NB4 (cell line): ENCODE measurements around the gene ZIC5.
"Not testable (repeated sequence)": the region's sequence is repeated elsewhere in the genome, so short reads cannot be mapped to it uniquely, and the experiment has no call there.

Experiments
- DNase-seq: peaks from one replicate; pipeline ENCODE4 v3.0.0; 2010; ENCODE audit warnings: low read depth
- H3K4me3 ChIP-seq: one replicate; pipeline ENCODE4 v1.5.1; 2011; ENCODE audit warnings: mild to moderate bottlenecking, low read depth, low read length, moderate library complexity
- CTCF ChIP-seq: IDR thresholded peaks from one replicate; pipeline ENCODE4 v1.5.1; 2012; ENCODE audit warnings: low read depth, low read length
- MAX ChIP-seq: IDR thresholded peaks from 2 replicates; pipeline ENCODE4 v1.6.1; 2011; ENCODE audit warnings: low read depth, low read length
- MYC ChIP-seq: IDR thresholded peaks from 2 replicates; pipeline ENCODE4 v1.6.1; 2011; ENCODE audit warnings: low read depth, low read length
- POLR2A ChIP-seq: IDR thresholded peaks from 2 replicates; pipeline ENCODE4 v1.6.1; 2011; ENCODE audit warnings: mild to moderate bottlenecking; ENCODE audit not compliant: insufficient read length; ENCODE audit errors: extremely low read depth

ZIC5 gene

GRCh38 chr13:99956473-99957349 lies 14.9 kb downstream of the ZIC5 start:
- DNase-seq, result peak; percentile 65
- H3K4me3 ChIP-seq, result peak overlapping the region; percentile 23
- TF ChIP-seq MYC, result no peak
- no peak for TF ChIP-seq CTCF
- TF ChIP-seq POLR2A, result no peak

GRCh38 chr13:99955747-99956472 lies 15.7 kb downstream of the ZIC5 start:
- DNase-seq, result peak; percentile 43
- no peak overlapping the region for H3K4me3 ChIP-seq
- TF ChIP-seq POLR2A (no peak), MAX (no peak), MYC (no peak), CTCF (no peak)

GRCh38 chr13:99955107-99955746 lies 16.3 kb downstream of the ZIC5 start:
- H3K4me3 ChIP-seq, result no peak overlapping the region
- TF ChIP-seq MAX (no peak), CTCF (no peak), POLR2A (no peak), MYC (no peak)
- no peak for DNase-seq

GRCh38 chr13:99953138-99953755 lies 18.3 kb downstream of the ZIC5 start:
- DNase-seq, result no peak
- TF ChIP-seq POLR2A (no peak), MYC (no peak), MAX (no peak), CTCF (no peak)
- H3K4me3 ChIP-seq, result no peak overlapping the region

GRCh38 chr13:99951666-99952065 lies 19.9 kb downstream of the ZIC5 start:
- not testable (repeated sequence) for H3K4me3 ChIP-seq, DNase-seq
